Fibroblast of lung (primary cell): ENCODE data around the gene CD7. TPM values are rescaled to one million over a fixed set of nuclear protein-coding genes. Genes with fewer than 3 reads are reported as not detected.
"Not testable (repeated sequence)": the region's sequence is repeated elsewhere in the genome, so short reads cannot be mapped to it uniquely, and the experiment has no call there.

Experiments
- DNase-seq, 2 donors: peaks; one replicate each; pipeline versions ENCODE4 v3.0.0 to v3.0.0-alpha.2; 2010; ENCODE audit warnings: low read depth in 2 of 2
- H2AFZ ChIP-seq: 2 replicates; pipeline ENCODE4 v1.5.1; 2012; ENCODE audit warnings: low read length, control low read depth, inconsistent platforms
- H3K27ac ChIP-seq: 2 replicates; pipeline ENCODE4 v1.5.1; 2011; ENCODE audit warnings: low read length, control low read depth; ENCODE audit not compliant: insufficient read depth
- H3K27me3 ChIP-seq: 2 replicates; pipeline ENCODE4 v1.5.1; 2011; ENCODE audit warnings: mild to moderate bottlenecking, low read length; ENCODE audit not compliant: control insufficient read depth, insufficient read depth
- H3K36me3 ChIP-seq: 2 replicates; pipeline ENCODE4 v1.5.1; 2011; ENCODE audit warnings: low read length; ENCODE audit not compliant: control insufficient read depth, insufficient read depth
- H3K4me1 ChIP-seq: 2 replicates; pipeline ENCODE4 v1.5.1; 2011; ENCODE audit warnings: low read length; ENCODE audit not compliant: control insufficient read depth, insufficient read depth; ENCODE audit errors: extremely low read depth
- H3K4me2 ChIP-seq: 2 replicates; pipeline ENCODE4 v1.5.1; 2011; ENCODE audit warnings: low read length, control low read depth; ENCODE audit not compliant: insufficient read depth; ENCODE audit errors: extremely low read depth
- H3K4me3 ChIP-seq, 4 experiments: fragments of 200-600 bp in 1 of 4; sonication (generic) in 1 of 4; replicated peaks in 1 of 4; 2 replicates each; pipeline ENCODE4 v1.5.1; 2011 to 2016; ENCODE audit warnings: low read length in 4 of 4, low read depth in 3 of 4, mild to moderate bottlenecking in 3 of 4, control low read depth in 2 of 4, inconsistent platforms in 1 of 4, mixed read lengths in 1 of 4; ENCODE audit not compliant: insufficient read depth in 1 of 4; ENCODE audit errors: control extremely low read depth in 1 of 4
- H3K79me2 ChIP-seq: 2 replicates; pipeline ENCODE4 v1.5.1; 2012; ENCODE audit warnings: mild to moderate bottlenecking, low read length, inconsistent platforms; ENCODE audit not compliant: control insufficient read depth, insufficient read depth
- H3K9ac ChIP-seq: 2 replicates; pipeline ENCODE4 v1.5.1; 2011; ENCODE audit warnings: mild to moderate bottlenecking, low read length, control low read depth; ENCODE audit not compliant: insufficient read depth
- H3K9me3 ChIP-seq: 2 replicates; pipeline ENCODE4 v1.5.1; 2012; ENCODE audit warnings: low read depth, low read length; ENCODE audit not compliant: control insufficient read depth, insufficient read depth
- H4K20me1 ChIP-seq: 2 replicates; pipeline ENCODE4 v1.5.1; 2011; ENCODE audit warnings: low read length; ENCODE audit not compliant: control insufficient read depth, insufficient read depth; ENCODE audit errors: extremely low read depth
- CTCF ChIP-seq, 2 donors: IDR thresholded peaks in 1 of 2; conservative IDR thresholded peaks in 1 of 2; 1 replicate in 1 of 2; 2 replicates in 1 of 2; pipeline ENCODE4 v1.5.1; 2011 to 2012; ENCODE audit warnings: low read length in 2 of 2, control low read depth in 1 of 2, inconsistent platforms in 1 of 2, low read depth in 1 of 2, mild to moderate bottlenecking in 1 of 2
- EZH2 ChIP-seq: IDR thresholded peaks from 2 replicates; pipeline ENCODE4 v1.5.1; 2012; ENCODE audit warnings: low read length, control low read depth, mild to moderate bottlenecking; ENCODE audit errors: missing control alignments
- polyA plus RNA-seq, 2 donors: library from polyadenylated mRNA; depleted of rRNA in 1 of 2; stranded (reverse) in 1 of 2; unstranded in 1 of 2; fragments of >200 nt; gene quantifications; 2 replicates each; pipeline ENCODE4 v1.2.1, GENCODE V29; 2011 to 2012; ENCODE audit warnings: missing spikeins in 1 of 2
- total RNA-seq: library from RNA; depleted of rRNA; stranded (reverse); fragments of >200 nt; gene quantifications from 2 replicates; pipeline ENCODE4 v1.2.1, GENCODE V29; 2014

CD7 gene
- total and polyA plus RNA-seq, 2 donors (not counting 1 experiment from before 2014, with no cell fraction given), result 0.17 TPM; not detected in 1

DNA sequence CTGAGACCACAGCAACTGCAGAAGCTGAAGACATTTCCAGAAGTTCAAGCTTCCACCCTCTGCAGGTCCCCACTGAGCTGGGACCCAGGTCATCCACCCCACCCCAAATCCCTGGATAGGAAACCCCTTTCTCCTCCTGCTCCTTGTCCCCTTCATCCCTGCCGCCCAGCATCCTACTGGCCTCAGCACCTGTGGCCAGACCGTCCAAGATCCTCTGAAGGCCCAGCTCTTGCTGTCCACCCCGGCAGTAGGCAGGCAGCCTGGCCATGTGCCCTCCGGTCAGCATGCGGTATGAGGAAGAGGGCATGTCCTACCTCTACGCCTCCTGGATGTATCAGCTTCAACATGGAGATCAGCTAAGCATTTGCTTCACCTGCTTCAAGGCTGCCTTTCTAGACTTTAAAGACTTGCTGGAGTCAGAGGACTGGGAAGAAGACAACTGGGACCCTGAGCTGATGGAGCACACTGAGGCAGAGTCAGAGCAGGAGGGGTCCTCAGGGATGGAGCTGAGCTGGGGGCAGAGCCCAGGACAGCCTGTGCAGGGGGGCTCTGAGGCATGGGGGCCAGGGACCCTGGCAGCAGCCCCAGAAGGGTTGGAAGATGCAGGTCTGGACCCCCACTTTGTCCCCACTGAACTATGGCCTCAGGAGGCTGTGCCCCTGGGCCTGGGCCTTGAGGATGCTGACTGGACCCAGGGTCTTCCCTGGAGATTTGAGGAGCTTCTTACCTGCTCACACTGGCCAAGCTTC lies 44.7 kb upstream of the CD7 start:
- H3K79me2 ChIP-seq, result no peaks in the 10 kb centered on the region
- no peak overlapping the region for H3K4me2 ChIP-seq
- H3K27me3 ChIP-seq, result peaks cover 12% of the 10 kb centered on the region
- no peaks in the 10 kb centered on the region for H4K20me1 ChIP-seq
- no peak overlapping the region for H2AFZ ChIP-seq
- no peak overlapping the region for H3K9ac ChIP-seq
- H3K4me1 ChIP-seq, result no peaks in the 10 kb centered on the region
- H3K9me3 ChIP-seq, result no peaks in the 10 kb centered on the region
- no peaks in the 10 kb centered on the region for H3K36me3 ChIP-seq
- no peak overlapping the region for H3K4me3 ChIP-seq
- no peak for DNase-seq
- TF ChIP-seq EZH2, result no peak
- no peak for TF ChIP-seq CTCF (conservative IDR thresholded peaks at IDR 0.05 in 1 of 2, IDR thresholded peaks at IDR 0.05 in 1 of 2; ENCODE audit: low read depth in 1 of 2, low read length in 2 of 2)
- H3K27ac ChIP-seq, result no peak overlapping the region

GRCh38 chr17:82359451-82360074 lies 42.2 kb upstream of the CD7 start:
- H3K9me3 ChIP-seq, H3K4me2 ChIP-seq, H4K20me1 ChIP-seq, H3K4me1 ChIP-seq, H3K4me3 ChIP-seq, H2AFZ ChIP-seq, H3K27ac ChIP-seq, H3K79me2 ChIP-seq, DNase-seq, H3K9ac ChIP-seq, H3K36me3 ChIP-seq: not testable (repeated sequence)
- peaks cover 16% of the 10 kb centered on the region for H3K27me3 ChIP-seq

DNA sequence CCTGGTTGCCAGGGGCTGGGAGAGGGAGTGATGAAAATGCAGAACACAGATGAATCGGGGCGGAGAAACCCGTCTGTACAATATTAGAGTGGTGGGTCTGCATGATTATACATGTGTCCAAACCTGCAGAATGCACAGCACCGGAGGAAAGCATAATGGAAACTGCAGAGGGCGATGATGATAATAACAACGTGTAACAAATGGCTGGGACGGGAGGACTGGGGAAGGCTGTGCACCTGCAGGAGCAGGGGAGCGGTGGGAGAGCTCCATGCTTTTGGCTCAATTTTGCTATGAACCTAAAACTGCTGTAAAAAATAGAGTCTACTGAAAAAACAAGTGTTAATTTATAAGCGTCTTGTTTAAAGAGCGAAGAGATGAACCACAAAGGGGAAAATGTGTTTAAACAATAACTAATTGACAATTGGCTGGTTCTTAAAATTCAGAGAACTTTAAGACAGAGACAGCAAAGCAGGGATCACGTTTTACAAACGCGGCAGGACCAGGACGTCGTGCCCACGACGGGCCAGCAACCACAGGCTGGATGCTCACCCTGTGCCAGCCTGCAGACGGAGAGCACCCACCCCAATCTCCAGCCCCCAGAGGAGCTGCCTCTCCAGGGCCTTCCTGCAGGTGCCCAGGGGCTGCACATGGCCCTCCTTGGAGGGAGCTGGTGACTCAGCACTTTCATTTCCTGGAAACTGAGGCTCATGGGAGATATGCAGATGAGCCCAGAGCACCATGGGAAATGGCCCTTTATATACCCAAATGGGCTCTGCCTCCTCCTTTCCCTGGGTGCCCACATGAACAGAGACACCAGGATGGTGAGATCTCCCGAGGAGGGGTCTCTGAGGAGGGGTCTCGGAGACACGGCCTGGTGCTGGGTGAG lies 41.3 kb upstream of the CD7 start, which contains the start of gene TEX19:
Gene TEX19, plus strand, starts transcription at position 783 of the 886 bp plus-strand sequence. CDS start 2,904 bp downstream, outside the sequence.
- Histone ChIP-seq H3K4me2 (no peak within 1 kb of the TSS), H3K79me2 (no peaks in the 10 kb centered on the region), H2AFZ (no peak within 1 kb of the TSS), H3K36me3 (no peaks in the 10 kb centered on the region), H3K9ac (no peak within 1 kb of the TSS), H3K27ac (no peak within 1 kb of the TSS), H3K4me1 (peaks cover 5% of the 10 kb centered on the region), H3K4me3 (no peak within 1 kb of the TSS), H3K27me3 (peaks cover 16% of the 10 kb centered on the region), H3K9me3 (no peaks in the 10 kb centered on the region), H4K20me1 (no peaks in the 10 kb centered on the region)
- no peak for DNase-seq
- TF ChIP-seq CTCF (conservative IDR thresholded peaks at IDR 0.05 in 1 of 2, IDR thresholded peaks at IDR 0.05 in 1 of 2; ENCODE audit: low read depth in 1 of 2, low read length in 2 of 2) (no peak), EZH2 (no peak)
